IPS-18c (cell line): ENCODE measurements around the gene RRN3.
"Not testable (repeated sequence)": the region's sequence is repeated elsewhere in the genome, so short reads cannot be mapped to it uniquely, and the experiment has no call there.

Source experiments
- H3K4me3 ChIP-seq: 2 replicates; pipeline ENCODE4 v1.7.0; 2013; ENCODE audit warnings: low read depth, mild to moderate bottlenecking, low read length, moderate library complexity; ENCODE audit not compliant: insufficient read depth
- H3K9me3 ChIP-seq: one replicate; pipeline ENCODE4 v1.6.1; 2013; ENCODE audit warnings: mild to moderate bottlenecking, low read length, moderate library complexity; ENCODE audit not compliant: control insufficient read depth, insufficient read depth

The RRN3 gene

DNA sequence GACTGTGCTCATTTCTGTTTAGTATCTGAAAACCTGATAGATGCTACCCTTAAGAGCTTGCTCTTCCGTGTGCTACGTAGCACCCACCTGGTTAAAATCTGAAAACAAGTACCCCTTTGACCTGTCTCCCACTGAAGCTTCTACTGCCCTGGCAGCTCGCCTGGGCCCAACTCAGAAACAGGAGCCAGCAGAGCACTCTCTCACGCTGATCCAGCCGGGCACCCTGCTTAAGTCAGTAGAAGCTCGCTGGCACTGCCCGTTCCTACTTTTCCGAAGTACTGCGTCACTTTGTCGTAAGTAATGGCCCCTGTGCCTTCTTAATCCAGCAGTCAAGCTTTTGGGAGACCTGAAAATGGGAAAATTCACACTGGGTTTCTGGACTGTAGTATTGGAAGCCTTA lies 57.1 kb downstream of the RRN3 start:
- Histone ChIP-seq H3K9me3 (no peaks in the 10 kb centered on the region), H3K4me3 (no peak overlapping the region)

DNA sequence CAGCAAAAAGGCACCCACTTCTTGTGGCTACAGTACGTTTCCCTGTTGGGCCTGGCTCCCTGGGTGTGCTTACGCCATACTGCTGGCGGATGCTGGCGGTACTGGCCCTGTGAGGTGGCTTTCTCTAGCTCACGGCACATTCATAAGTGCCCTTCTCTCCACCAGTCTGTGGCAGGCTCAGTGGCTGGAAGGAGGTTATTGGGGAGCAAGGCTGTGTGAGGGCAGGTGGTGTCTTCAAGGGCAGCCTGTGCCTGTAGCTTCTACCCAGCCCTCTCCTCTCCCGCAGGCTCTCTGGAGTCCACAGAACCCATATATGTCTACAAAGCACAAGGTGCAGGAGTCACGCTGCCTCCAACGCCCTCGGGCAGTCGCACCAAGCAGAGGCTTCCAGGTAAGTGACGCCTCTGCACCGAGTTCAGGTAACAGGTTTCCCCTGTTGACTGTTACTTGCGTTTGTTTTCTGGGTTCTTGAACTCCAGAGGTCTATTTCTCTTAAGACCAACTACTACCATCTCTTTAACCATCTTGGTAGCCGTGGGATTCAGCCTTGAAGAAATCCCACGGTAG lies 58.8 kb downstream of the RRN3 start:
- Histone ChIP-seq H3K4me3 (no peak overlapping the region), H3K9me3 (no peaks in the 10 kb centered on the region)

DNA sequence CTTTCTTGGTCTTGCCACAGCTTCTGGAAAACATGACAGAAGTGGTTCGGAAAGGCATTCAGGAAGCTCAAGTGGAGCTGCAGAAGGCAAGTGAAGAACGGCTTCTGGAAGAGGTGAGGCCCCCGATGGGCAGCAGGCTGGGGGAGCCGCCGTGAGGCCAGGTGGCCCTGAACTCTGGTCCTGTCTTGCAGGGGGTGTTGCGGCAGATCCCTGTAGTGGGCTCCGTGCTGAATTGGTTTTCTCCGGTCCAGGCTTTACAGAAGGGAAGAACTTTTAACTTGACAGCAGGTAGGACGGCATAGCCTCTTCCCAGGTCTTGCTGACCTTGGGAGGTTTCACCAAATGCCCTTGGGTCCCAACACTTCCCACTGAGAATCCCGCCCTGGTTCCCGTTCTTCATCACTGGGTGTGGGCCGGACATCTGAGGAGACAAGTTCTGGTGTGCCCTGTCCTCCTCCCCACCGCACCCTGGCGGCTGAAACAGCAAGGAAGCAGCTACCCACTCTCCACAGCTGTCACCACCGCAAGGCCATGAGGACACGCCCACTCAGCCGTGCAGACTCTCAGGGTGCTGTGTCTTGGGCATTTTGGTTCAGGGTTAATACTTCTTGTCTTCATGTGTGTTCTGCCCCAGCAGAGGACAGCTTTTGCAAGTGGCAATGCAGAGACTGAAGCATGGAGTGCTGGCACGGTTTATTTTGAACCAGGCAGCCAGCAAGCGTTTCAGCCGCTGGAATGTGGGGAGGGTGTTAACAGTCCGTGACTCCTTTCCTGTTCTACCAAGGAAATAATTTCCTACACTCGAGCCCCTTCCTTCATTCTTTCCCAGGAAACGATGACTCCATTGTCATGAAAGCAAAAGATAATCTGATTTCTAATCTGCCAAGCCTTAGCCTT lies 59.6 kb downstream of the RRN3 start:
- Histone ChIP-seq H3K9me3 (no peaks in the 10 kb centered on the region), H3K4me3 (no peak overlapping the region)

DNA sequence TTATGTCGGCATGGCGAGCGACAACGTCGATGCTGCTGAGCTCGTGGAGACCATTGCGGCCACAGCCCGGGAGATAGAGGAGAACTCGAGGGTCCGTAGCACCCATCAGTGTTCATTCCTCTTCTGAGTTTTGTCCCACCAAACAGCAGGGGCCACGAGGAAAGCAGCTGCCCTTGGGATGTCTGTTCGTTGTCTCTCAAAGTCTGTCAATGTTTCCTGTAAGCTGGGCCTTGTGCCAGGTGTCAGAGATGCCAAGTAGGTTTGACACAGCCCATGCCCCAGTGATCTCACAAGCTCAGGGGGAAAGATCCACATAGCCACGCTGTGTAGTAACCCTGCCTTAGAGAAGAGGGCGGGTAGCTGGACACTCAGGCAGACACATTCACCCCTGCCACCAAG lies 60.8 kb downstream of the RRN3 start:
- Histone ChIP-seq H3K4me3 (no peak overlapping the region), H3K9me3 (no peaks in the 10 kb centered on the region)

DNA sequence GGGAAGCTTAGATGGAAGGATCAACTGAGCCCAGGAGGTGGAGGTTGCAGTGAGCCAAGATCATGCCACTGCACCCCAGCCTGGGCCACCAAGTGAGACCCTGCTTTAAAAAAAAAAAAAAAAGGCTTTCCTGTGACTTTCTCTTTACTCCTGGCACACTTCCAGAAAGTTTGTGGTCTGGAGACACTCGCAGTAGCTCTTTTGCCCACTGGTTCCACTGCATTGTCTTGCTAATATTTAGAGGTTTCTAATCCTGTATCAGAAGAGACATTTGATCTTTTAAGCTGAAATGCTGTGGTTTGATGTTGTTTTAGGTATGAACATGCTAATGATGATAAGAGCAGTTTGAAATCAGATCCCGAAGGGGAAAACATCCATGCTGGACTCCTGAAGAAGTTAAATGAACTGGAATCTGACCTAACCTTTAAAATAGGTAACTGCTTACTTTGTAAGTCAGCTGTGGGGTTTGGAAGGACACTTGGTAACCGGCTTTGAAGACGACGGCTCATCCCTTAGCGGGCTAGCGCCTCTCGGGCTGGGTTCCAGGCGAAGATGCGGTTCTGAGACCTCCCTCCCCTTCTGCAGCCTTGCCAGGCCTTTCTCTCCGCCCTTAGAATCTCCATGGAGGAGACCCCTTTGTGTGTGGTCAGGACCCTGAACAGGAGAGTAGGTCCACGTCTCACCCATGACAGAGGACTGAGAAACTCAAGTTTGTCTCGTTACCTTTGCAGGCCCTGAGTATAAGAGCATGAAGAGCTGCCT lies 61.3 kb downstream of the RRN3 start:
- Histone ChIP-seq H3K9me3 (no peaks in the 10 kb centered on the region), H3K4me3 (no peak overlapping the region)

DNA sequence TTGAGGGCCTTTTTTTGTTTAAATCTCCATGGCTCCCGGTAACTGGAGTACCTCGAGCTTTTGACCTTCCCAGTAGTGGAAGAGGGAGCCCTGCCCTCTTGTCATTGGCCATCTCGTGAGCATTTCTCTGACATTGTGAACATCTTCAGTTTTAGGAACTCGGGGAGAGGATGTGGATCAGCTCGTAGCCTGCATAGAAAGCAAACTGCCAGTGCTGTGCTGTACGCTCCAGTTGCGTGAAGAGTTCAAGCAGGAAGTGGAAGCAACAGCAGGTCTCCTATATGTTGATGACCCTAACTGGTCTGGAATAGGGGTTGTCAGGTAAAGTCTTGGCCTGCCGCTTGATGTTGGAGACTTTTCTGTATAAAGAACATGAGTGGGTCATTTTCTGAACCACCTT lies 62.5 kb downstream of the RRN3 start:
- no peak overlapping the region for H3K4me3 ChIP-seq
- no peaks in the 10 kb centered on the region for H3K9me3 ChIP-seq

DNA sequence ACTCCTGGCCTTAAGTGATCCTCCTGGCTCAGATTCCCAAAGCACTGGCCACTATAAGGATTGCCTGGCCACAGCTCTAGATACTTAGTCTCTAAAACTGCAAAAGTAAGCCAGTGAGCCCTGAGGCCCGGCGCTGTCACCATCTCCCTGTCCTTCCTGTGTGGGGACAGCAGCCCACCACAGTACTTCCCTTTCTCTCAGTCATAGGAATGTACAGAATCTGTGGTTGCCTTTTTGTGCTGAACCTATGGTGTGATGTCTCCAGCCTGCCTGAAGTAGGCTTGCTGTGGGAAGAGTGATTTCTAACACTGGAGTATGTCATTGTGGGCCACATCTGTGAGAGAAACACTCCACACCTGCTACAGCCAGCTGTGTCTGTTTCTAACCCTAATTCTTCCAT lies 62.9 kb downstream of the RRN3 start:
- Histone ChIP-seq H3K4me3 (no peak overlapping the region), H3K9me3 (no peaks in the 10 kb centered on the region)

DNA sequence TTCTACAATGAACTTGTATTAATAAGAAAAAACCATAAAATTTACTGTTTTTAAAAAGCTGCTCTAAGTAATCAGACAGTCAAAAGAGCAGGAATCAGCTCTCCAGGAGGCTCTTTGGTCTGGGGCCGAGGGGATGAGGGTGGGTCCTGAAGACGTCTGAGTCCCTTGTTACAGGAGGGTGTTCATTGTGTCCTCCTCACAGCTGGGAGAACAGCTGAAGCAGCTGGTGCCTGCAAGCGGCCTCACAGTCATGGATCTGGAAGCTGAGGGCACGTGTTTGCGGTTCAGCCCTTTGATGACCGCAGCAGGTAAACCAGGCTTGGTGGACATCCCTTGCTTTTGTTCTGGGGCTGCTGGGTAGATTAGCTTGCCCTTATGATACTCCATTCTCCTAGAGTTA lies 64.3 kb downstream of the RRN3 start:
- not testable (repeated sequence) for H3K9me3 ChIP-seq, H3K4me3 ChIP-seq

DNA sequence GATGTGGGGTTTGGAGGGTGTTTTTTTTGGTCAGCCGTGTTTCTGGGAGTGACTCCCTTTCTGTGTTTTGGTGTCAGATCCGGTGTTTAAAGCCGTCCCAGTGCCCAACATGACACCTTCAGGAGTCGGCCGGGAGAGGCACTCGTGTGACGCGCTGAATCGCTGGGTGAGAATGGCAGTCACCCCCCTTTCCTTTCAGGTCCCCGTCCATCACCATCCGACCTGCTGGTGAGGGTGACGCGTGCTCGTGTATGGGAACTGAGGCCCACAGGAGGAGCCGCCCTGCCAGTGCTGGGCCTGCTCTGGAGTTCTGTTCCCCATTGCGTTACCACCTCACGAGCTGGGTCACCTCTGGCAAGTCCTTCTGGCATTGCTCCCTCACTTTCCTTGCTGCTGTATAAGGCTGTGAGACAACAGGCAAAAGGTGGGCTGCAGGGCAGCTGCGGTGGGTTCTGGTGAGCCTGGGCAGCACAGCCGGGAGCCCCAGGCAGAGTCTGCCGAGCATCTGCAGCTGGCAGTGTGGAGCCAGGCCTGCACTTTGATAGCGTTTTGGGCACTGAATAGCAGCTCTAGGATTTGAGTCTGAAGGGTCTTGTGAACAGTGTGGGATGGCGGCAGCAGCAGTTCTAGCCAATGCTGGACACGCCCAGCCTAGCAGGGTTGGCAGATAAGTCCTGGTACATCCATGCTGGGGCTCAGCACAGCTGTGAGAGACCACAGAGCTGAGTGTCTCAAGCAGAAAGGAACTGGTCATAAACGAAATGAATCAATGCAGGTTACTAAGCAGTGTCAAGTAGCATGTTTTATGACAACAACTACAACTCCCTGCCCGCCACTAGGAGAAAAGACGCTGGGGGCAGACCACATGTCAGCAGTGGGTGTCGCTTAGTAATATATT lies 65.0 kb downstream of the RRN3 start:
- not testable (repeated sequence) for H3K4me3 ChIP-seq, H3K9me3 ChIP-seq

DNA sequence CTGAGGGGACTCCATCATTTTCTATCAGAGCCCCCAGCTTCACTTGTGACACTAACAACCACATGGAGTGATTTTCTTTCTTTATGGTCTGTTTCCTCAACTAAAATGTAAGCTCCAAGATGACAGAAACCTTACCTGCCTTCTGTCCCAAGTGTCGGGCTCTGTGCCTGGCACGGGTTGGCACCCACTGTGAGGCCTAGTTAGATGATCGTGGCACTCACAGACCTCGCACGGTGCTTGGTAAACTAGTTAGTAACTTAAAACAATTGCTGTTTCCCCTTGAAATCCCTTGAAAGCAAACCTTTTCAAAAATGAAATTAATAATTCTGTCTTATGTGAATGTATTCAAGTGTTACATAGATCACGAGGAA lies 65.7 kb downstream of the RRN3 start:
- not testable (repeated sequence) for H3K4me3 ChIP-seq, H3K9me3 ChIP-seq

DNA sequence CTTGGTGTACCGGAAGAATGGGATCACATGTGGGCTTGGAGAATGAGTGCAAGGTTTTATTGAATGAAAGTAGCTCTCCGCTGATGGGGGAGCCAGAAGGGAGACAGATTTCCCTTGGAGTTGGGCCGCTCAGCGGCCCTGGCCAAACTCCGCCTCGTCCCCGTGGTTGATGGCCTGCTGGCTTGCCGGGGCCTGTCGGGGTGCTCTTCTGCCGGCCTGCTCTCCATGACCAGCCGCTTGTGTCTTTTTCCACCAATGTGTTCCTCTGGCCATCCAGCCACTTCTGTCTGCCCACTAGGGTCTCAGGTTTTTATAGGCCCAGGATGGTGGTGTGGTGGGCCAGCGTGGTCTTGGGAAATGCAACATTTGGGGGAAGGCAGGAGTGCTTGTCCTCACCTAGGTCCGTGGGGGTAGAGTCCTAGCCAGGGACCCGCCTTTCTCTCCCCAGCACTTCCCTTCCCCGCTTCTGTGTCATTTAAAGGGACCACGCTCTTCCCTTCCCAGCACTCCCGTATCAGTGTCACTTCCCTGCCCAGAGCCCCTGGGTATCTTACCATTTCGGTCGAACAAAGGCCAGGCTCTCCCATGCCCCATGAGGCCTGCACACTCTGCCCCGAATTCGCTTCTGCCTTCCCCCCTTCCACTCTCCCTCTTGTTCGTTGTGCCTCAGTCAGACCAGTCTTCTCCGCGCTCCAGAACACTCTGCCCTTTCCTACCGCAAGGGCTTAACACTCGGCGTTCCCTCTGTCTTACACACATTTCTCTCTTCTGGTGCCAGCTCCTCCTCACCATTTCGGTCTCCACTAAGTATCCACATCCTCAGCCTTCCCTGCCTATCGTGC lies 66.3 kb downstream of the RRN3 start:
- H3K4me3 ChIP-seq, H3K9me3 ChIP-seq: not testable (repeated sequence)

DNA sequence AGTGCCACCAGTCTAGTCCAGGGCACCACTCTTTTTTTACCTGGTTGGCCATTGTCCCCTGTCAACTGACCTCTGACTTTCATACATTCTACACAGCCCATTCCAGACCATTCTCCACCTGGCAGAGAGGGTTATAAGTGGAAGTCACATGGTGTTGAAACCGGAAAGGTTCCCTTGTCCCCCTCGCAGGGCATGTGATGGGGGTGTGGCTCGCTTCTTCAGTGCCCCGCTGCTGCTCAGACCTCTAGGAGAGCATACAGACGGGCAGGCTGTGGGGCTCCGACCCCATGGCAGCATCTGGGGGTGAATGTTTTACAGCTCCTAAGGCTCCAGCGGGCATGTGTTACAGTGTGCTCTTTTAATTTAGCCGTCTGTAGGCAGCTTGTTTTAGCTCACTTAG lies 67.0 kb downstream of the RRN3 start:
- not testable (repeated sequence) for H3K9me3 ChIP-seq, H3K4me3 ChIP-seq

DNA sequence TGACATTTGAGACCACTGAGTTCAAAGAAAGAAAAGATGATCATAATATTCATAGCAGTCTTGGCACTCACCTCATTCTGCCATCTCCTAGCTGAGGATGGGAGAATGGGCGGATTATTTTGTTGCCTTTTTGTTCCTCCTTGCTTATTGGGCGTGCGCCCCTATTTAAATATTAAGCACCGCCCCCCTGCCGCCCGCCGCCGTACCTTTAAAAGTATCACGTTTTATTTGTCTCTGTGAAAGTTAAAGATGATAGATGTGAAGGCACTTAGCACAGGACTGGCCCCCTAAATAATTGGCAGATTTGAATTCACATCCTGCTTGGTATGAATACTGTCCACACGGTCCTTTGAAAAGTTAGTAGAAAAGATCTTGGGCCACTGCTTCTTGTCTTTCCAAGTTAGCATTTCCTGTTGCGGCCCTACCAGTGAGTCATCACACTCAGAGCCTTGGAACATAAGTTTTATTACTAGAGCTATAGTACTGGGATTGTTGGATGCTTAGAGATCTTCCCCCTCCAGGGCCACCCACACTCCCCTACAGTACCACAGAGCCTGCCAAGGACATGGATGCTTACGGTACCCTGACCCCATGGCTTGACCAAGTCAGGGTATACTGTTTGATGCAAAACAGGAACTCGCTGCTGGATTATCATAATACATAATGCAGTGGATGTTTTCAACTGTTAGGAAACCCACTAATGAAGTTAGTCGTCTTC lies 68.7 kb downstream of the RRN3 start:
- not testable (repeated sequence) for H3K9me3 ChIP-seq, H3K4me3 ChIP-seq

DNA sequence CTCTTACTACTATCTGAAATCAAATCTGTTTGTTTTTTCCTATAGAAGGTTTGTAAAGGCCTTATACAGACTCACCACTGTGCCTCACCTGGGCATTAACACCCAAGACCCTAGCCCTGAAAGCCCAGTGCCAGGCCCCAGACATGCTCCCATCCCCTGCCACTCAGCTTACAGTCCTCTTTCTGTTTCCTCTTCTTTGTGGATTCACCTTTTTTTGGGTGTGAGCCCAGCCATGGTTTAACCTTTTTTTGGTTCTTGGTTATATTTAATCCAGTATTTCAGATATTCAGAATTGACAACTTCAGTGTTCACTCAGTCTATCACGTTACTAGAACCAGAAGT lies 69.2 kb downstream of the RRN3 start:
- not testable (repeated sequence) for H3K9me3 ChIP-seq, H3K4me3 ChIP-seq

DNA sequence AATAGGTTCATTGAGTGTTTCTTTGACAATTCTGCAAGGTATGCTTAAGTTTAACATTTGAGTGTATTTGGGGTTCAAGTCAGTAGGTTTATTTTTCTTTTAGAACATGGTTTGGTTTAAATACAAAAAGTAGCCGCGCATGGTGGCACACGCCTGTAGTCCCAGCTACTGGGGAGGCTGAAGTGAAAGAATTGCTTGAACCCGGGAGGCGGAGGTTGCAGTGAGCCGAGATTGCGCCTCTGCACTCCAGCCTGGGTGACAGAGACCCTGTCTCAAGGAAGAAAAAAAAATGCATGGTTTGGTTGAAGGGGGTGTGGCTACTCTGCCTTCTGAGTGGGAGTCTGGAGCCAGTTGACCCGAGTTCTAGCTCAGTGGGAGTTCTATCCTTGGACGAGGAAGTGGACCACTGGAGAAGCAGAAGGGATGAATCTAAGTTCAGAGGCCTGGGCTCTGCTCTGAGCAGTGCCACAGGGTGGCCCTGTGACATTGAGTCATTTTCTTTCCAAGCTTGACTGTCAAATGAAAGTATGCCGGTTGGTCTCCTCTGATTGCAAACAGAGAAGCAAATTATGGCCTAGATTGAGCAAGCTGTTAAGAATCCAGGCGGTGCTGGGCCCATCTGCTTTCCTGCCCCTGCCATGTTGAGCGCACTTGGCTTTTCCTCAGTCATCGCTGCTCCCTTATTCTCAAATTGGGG lies 70.5 kb downstream of the RRN3 start:
- H3K4me3 ChIP-seq, H3K9me3 ChIP-seq: not testable (repeated sequence)

DNA sequence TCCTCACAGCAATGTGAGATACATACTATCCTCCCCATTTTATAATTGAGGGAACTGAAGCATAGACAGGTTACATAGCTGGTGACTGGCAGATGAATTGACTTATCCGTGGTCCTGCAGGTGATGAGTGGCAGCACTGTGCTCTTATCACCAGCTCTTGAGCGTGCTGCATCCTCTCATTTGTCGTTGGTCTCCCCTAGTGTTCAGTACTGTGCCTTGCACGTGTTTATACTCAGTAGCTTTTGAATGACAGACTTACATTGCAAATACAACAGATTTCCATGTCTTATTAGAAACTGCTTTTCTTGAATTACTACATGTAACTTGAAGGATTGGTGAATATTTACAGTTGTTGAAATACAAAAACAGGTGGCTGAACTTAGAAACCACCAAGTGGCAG lies 71.9 kb downstream of the RRN3 start:
- not testable (repeated sequence) for H3K4me3 ChIP-seq

More for the DNA sequence above, 71.9 kb downstream of the RRN3 start:
- H3K9me3 ChIP-seq, result not testable (repeated sequence)
